ENCODE data around the gene ZBTB20.

ZBTB20 gene

DNA sequence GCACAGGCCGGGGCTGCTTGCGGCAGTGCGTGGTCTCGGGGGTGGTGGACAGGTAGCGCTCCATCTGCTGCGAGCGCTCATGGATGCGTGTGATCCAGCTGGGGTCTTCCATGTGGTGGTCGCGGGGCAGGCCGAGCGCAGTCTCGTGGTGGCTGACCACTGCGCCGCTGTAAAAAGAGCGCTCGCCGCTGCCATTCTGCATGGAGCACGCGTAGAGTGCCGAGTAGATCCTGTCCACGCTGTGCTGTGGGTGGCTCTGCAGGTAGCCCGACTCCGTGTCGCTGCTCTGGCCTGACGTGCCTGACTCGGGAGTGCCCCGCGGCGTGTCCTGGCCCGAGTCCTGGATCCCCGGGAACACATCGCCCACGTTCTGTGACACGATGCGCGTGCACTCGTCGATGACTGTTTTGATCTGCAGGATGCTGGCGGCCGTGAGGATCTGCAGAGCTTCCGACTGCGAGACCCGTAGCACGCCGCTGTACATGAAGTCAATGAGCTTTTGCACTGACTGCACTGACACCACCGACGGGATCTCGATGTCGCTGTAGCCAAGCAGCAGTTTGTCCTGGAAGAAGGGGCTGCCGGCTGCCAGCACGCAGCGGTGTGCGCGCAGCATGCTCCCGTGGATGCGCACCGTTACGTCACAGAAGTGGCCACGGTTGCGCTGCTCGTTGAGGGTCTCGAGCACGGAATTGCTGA, 795.8 kb downstream of the ZBTB20 start:
- no peak for DNase-seq

DNA sequence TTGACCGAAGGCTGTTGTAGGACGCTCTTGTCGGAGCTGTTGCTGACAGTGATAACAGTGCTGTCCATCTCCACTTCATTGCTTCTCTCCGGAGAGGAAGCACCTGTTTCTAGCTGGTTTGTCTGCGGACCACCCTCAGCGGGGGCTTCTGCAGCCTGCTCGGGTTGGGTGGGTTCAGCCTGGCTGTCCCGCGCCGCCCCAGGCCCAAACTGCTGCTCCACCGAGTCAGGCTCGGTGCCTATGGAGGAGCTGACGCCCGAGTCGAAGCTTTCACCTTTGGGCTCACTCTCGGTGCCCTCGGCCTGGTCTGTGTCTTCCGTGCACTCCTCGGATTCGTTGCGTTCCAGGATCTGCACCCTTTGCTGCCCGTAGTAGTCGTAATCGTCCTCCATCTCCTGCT, 796.4 kb downstream of the ZBTB20 start:
- no peak for DNase-seq

DNA sequence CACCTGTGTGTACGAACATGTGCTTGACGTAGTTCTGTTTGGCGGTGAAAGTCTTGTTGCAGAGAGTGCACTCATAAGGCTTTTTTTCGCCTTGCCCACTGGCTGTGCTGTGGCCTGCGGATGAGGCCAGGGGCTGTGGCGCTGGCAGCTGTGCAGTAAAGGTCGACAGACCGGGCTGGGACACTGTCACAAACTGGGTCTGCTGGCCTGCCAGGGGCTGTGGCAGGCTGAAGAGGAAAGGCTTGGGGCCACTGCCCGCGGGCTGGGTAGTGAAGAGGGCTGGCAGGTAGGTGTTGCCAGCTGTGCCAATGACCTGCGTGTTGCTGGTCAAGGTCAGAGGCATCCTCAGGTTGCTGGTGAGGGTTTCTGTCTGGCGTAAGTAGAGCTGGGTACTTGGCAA, 796.8 kb downstream of the ZBTB20 start:
- DNase-seq, result no peak

DNA sequence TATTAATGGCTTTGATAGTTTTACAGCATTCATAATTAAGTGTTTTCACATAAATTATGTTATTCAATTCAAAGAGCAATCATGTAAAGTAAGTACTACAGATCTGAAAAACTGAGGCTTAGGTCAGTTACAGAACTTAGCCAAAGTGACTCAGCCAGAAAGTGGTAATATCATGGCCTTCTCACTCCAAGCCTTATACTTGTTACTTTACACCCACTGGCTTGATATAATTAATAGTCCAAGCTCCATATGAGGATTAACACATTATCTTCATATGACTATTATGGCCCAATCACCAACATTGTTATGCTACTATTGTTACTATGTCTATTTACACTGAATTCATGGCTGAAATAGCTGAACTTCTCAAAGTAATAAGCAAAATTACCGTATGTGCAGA, 802.6 kb downstream of the ZBTB20 start:
- no peak for DNase-seq

DNA sequence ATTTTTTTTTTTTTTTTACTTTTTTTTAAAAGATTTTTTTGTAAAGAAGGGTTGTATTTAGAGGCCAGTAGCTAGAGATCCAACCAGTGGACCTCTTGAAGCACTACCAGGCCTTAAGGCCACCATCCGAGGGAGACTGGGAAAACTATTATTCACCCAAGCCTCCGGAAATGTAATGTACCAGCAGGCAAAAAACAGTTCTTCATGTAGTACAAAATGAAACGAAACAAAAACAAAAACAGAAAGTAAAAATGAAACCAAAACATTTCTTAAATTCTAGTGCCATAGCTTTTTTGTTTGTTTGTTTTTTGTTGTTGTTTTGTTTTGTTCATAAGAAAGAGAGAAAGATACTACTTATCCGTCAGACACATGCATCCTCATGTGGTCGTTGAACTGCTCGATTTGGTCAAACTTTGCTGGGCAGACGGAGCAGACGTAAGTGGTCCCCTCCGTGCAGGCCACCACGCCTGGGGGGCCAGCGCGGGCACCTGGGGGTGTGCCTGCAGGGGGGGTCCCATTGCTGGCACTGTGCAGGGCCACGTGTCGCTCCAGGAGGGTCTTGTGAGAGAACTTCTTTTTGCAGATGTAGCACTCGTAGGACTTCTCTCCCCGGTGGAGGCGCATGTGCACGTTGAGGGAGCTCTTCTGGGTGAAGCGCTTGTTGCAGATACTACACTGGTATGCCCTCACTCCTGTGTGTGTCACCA, 808.3 kb downstream of the ZBTB20 start:
- DNase-seq, result no peak

DNA sequence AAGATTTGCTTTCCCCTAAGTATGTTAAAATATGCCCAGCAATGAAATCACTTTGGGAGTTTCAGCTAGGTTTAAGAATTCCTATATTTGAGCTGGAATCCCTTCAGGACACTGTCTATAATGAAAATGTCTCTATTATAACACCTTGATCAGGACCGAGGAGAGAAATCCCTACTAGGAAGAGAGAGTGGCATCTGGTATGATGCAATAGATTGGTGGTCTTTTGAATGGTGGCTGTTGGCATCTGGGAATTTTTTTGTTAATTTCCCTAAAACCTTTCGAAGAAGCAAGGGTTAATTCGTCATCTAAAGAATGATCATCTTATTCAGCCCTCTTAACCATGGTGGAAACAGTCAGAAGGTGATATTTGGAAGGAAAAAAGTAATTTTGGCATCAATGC, 810.2 kb downstream of the ZBTB20 start:
- DNase-seq, result no peak

DNA sequence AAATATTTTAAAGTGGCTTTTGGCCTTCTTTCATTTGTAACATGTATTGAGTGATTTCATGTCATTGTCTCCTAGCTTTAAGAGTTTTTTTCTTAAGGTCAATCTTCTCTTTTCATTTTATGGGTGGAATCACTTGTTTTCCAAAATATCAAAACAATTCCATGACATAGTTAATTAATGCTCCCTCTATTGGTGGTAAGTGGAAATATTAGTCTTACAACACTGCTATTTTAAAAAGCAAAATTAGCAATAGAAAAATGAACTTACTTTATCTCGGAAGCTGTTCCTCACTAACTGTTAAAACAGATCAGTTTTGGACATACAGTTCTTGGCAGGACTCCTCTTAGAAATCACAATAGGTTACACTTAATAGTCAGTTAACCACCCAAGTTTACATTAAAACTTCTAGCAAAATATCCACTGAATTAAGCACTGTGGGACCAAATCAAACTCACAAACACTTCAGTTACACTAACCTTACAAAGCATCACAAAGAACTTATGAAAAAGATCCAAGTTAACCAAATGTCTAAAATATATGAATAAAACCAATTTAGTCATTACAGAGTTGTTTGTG, 810.9 kb downstream of the ZBTB20 start:
- no peak for DNase-seq

DNA sequence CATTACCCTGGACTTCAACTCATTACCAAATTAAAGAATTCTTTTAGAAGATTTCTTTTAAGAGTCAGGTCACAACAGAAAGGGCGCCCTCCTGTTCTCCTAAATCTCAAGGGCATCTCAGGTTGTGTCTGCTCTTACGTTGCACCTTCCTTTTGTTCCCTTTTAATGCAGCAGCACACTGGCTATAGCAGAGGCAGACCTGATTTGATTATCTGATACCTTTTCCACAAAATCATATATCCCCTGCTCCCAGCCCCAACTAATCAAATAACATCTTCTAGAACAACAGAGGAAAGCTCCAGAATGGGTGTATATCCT, 813.2 kb downstream of the ZBTB20 start:
- no peak for DNase-seq

DNA sequence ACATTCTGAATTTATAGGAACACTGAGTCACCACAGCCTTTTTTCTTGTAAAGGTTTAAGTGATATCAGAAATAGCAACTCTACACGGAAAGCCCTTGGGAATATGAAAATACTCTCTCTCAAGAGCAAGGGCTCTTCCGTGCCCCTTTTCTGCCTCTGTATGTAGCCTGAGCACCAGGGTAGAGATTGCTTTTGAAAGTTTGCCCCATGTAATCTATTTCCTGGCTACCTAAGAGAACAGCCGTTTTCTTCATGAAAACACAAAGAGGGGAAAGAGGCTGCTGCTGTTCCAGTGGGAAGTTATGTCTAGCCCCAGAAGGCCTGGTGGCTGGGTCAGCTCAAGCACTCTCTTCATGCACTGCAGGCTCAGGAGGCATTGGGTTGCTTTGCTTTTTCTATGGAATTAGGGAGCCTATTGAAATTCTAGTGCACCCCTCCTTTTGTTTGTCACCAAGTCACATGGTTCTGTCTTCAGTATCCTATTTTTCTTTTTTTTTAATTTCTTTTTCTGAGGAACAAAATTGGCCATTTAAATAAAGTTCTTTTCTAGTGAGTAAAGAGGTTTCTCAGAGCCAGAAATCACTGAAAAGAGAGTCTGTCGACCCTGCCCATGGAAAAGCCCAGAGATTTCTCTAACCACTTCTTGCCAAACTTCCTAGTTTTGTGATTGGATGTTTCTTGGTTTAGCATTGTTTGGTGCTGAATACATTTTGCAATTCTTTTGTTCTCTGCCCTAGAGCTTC, 813.7 kb downstream of the ZBTB20 start:
- DNase-seq, result no peak

DNA sequence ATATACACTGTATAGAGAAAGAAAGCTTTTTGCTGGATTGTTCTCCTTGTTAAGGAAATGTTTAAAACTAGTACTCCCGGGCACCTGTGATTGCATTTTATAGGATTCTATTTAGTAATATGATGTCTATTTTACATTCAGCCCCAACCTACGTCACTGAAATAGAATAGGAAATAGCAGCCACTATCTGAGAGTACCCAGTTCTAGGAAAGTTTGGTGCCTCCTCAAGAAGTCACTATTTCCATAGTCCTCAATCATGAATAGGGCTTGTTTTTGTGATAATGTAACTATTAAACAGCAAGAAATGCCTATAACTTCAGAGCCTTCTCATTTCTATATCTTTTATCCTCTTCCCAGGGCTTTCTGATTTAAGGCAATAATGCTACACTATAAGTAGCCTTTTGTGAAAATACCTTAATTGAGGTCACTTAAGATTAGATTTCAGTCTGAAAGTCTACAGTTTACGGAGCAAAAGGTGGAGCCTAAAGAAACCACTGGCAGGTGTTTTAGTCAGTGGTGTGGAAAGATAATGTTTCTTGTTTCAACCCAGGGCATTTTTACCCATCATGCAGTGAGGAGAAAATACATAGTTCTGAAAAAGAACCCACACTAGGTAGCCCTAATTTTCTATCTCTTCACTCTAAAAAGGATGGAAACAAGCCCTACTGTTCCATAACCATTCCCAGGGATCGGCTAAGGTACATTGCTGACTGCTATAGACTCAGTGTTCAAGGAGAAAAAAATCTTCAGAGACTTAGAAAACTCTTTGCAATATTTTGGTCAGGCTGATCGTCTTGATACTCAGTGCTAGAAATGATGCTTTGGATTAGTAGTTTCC, 814.5 kb downstream of the ZBTB20 start:
- no peak for DNase-seq

DNA sequence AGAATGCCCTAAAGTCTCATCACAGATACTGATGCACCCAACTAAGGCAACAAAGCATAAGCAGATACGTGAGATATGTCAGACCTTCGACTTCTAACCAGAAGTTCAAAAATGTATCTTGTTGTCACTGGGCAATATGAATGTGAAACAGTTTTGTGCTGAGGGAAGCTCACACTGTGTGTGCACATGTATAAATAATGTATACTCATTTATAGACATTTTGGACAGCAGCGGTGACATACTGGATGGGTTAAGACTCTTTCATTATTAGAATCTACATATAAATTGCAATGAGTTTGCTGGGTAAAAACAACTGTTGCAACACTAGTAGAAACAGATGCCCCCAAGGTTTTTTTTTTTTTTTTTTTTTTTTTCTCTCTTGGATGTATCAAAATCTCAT, 815.4 kb downstream of the ZBTB20 start:
- no peak for DNase-seq

DNA sequence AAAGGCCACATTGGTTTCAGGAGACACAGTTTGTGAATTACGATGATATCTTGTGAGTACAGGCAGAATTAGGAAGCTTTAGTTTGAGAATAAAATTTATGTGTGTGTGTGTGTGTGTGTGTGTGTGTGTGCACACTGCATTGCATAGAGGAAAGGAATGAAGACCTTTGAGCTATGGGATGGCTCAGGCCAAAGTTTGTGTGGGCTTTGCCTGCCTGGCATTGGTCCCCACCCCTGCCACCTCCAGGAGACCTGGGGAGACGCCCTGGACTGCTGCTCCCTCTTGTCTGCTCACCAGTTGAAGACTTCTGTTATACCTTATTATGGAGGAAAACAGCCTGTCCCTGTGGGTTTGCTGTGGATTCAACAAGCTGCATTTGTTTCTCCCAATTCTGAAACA, 816.1 kb downstream of the ZBTB20 start:
- DNase-seq, result no peak

DNA sequence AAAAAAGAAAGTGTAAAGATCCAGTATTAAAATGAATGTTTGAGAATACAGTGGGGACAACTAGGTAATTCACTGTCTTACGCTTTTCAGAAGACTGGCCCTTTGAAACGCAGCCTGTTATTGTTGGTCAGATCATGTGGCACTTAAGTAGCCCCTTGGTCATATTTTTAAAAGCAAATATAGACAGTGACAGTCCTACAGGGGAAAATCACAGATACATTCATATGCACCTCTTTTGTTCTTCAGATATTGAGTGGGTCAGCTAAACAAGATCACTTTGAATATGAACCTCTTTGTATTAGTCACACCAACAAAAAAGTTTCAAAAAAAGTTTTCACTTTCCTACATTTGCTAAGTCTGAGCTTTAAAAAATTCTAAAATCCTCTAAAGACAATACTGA, 817.3 kb downstream of the ZBTB20 start:
- no peak for DNase-seq

DNA sequence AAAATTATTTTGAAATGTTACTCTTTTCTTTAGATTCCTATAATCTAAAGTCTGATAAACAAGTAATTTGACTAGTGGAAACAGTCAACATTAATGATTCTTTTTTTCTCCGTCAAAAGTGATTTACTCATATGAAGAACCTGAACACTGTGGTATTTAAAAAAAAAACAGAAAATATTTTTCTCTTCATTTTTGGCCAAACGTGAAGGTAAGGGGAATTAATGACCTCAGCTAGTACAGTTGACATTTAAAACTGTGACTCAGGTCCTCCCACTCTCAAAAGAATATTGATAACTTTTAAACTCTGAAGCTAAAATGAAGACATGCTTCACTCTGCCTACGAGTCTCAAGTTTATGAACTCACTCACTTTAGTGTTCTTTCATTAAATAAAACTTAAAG, 818.7 kb downstream of the ZBTB20 start:
- no peak for DNase-seq

DNA sequence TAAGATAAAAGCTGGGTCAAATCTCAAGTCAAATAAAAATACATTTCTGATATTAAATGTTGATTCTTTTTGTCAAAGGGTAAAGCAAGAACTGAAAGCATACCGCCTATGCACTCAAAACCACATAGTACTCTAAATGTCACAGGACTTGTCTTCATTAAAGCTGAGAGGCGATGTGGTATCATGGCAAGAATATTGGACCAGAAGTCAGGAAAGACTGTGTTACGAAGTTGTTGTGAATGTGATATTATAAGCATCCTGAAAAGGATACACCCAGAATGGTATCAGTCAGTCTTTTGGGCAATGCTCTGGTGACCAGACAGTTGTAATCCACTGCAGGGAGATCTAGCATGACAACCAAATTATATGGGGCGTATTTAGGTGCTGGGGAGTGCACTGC, 819.4 kb downstream of the ZBTB20 start:
- no peak for DNase-seq

DNA sequence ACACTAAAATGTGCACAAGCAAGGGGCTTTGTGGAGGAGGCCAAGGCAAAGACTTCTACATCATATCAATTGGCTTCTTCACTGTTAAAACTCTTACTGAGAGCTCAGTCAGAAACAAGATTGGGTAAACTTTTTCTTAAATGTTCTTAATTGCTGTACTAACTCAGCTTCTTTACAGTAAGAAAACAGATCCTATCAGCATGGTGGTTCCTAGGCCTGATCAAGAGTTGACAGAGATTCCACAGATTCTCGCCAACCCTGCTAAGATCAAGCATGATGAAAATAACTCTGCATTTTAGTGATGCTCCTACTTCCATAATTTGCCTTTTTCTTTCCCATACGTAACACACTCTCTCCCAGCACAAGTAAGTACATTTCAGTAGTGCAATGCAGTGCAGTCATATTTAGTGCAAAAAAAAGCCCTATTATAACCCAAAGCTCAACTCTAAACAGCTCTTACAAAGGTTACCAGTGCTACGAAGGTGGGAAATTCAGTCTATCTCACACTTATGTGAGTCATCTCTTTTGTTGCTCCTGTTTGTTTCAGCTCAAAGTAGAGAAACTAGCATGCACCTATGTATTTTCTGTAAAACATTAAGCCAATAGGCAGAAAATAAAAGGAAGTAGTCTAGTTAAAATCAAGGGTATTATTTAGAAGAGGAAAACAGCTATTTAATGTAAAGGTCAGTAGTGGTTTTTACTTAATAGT, 823.4 kb downstream of the ZBTB20 start:
- DNase-seq, result no peak

DNA sequence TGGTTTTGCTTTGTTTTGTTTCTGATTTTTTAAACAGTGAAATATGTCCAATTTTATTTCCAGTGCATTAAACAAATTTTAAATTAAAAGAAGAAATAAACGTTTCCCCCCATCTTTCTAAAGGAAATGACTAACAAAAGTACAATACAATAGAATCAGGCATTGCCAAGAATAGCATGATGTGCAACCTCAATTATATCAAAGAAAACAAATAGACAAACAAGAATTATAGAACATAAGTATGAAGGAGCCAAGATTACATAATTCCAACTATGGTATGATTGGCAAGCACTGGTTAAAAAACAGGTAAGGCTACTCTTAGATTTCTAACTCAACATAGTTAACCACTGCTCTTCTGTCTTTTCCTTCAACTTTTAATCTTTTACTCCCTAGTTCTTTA, 826.8 kb downstream of the ZBTB20 start:
- DNase-seq, result no peak

DNA sequence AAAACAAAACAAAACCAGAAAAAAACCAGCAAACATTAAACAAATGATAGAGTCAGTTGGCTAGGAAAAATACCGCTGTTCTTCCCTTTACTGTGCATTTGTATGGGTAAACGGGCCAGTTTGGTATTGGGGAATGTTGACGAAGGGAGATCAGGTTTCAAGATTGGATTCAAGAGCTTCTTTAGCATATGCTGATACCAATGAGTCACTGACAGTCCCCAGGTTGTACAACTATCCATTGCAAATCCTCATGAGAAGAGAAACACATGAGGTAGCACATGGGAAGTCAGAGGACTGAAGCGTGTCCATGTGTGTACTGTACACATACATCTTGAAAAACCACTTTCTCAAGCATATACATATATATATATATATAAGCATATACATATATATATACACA, 827.6 kb downstream of the ZBTB20 start:
- no peak for DNase-seq

DNA sequence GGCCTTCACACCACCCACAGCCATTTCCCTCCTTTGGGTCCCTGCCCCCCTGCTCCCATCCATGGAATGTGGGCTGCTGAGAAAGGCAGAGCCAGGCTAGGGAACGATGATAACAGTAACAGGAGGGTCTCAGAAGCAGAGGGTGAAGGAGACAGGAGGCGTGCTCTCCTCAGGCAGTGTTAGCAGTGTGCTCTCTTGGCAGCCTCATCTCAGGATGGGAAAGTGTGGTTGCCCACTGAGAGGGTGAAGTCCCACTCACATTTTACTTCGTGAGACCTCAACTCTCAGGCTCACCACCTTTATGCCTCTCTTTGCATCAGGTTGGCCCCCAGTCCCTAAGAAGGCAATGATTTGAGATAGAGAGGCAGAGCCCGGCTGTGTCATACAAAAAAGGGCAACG, 828.8 kb downstream of the ZBTB20 start:
- DNase-seq, result no peak

DNA sequence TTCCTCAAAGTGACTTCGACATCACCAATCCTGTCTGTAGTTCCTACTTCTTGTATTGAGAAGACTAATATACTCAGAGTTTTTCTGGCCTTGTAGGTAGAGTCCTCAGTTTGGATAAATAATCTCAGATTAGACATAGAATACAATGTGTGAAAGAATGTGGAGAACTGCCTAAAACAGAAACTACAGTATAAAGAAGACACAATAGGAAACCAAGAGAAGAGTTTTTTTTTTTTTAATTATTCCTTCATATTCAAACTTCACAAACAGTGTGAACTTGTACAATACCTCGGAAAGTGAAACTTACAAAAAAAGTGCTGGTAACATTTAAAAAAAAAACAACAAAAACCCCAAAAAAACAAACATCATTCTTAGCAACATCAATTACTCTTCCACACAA, 832.8 kb downstream of the ZBTB20 start:
- DNase-seq, result no peak

DNA sequence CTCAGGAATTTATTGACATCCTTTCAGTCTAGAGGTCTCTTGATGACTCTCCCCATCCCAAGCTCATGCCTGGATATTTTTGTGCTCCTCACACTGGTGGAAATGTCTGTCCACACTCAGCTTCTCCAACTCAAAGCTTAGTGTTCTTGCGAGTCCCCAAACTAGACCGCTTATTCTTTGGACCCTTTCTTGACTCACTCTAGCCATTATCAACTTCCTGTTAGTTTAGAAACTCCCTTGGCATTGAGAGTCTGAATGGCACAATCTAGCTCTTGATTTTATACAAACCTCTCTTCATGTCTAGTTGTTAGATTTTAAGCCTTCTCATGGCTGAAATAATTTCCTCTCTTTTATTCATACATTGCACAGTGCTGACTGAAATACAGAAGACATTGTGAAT, 833.7 kb downstream of the ZBTB20 start:
- no peak for DNase-seq

DNA sequence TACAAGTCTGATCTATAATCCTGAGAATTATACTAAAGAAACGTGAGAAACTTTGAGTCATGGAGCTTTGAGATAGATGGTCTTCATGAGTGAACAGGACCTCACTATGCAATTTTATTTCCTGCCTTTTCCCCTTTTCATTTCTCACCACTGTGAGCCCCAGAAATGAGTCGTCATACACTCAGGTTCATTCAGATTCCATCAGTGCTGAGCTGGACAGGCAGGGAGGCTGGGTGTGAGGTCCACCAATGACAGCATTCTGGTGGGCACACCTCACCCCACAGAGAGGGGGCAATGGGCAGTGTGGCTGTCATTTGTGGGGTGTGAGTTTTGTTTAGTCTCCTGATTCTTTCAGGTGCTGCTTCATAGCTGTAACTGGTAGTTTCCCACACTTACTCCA, 836.4 kb downstream of the ZBTB20 start:
- no peak for DNase-seq

Measured in hematopoietic multipotent progenitor cell treated with erythropoietin and hydrocortisone succinate and interleukin-3 and kit ligand, for 8 days (in vitro differentiated cells).